GM18868 (cell line): ENCODE results near the gene TBC1D22A.

Experiments used
- ATAC-seq: cut with Tn5 transposase; IDR thresholded peaks from one replicate; pipeline ENCODE4 v1.9.1; 2021; ENCODE audit warnings: mild to moderate bottlenecking, moderate library complexity; ENCODE audit not compliant: unreplicated experiment

TBC1D22A gene

GRCh38 chr22:47036936-47037485, 274.6 kb downstream of the TBC1D22A start:
- ATAC-seq = no peak

DNA sequence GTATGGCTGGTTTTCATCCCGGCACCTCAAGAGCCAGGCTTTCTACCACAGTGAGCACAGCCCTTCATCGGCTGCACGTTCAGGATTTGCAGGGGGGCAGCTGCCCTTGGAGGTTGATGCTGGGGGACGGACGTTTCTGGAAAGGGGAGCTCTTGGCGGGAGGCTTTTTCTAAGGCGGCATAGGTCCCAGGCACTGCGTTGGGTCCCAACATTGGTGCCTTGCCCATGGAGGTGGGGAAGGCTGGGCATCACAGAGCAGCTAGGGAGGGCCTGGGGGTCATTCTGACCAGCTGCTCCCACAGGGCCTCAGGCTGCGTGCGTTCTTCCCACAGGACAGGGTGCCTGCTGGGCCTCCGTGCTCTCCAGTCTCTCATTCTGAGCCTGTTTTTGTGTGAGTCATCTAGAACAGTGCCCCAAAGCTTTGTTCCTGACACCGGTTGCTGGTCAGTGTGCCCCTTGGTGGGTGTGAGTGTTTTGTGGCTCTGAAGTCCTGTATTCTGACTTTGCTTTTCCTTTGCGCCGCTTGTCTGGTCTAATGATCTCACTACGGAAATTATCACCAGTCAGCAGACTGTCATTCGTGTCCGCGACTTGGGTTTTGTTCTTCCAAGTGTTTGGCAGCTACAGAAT, 275.9 kb downstream of the TBC1D22A start:
- no peak for ATAC-seq

DNA sequence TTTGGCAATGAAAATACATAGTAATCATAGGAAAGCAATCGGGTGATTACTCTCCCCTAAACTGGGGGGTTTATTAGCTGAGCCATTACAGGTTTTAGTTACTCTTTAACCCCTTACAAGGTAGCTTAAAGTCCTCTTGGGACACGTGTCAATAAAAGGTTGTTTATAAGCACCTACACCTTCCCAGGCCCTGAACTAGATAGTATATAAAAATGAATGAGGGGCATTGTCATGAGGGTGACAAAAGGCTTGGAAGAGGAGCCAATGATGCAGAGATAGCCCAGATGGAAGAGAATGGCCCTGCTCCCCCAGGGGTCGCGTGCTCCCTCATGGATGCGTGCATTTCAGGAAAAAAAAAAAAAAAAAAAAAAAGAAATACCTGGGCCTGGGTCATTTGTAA, 276.9 kb downstream of the TBC1D22A start:
- no peak for ATAC-seq

GRCh38 chr22:47040486-47041270, 278.2 kb downstream of the TBC1D22A start:
- no peak for ATAC-seq

- no peak for ATAC-seq
Measured at GRCh38 chr22:47041271-47042115, 279.0 kb downstream of the TBC1D22A start.

GRCh38 chr22:47042116-47042825, 279.8 kb downstream of the TBC1D22A start:
- ATAC-seq = no peak

GRCh38 chr22:47042861-47043496, 280.5 kb downstream of the TBC1D22A start:
- ATAC-seq = no peak

DNA sequence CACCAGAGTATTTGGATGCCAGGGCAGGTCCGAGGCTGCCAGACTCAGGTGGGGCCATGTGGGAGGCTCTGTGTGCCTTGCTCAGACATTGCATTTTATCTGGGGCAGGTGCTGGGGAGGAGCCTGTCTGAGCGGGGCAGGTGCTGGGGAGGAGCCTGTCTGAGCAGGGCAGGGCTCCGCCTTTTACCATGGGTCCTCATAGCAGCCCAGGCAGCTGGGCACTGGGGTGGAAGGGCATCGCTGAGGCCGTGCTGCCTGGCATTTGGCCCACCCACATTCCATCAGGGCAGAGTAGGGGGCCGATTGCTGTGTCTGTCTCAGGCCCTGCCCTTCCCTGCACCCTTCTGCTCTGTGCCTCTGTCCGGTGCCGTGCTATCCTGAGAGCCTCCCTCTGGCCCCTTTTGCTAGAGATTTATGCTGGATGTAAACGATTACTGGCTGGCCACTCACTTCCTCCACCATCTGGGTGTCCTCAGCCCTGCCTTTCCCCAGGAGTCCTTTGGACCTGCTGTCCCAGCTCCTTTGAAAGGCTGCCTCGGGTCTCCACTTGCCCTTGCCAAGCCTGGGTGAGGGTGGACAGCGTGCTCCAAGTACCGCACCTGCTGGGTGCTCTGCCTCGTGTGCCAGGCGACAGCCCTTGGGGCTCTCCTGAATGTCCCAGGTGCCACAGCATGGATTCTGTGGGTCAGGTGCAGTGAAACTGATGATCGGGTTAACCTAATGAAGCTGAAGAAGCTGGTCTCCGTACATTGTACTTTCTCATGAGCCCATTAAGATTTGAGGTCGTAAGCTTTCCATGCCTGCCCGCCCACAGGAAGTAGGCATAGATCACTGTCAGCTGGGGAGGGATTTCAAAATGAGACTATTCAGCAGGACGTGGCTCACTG, 281.6 kb downstream of the TBC1D22A start:
- ATAC-seq = no peak

GRCh38 chr22:47044722-47045535, 282.5 kb downstream of the TBC1D22A start:
- no peak for ATAC-seq

GRCh38 chr22:47045691-47046410, 283.4 kb downstream of the TBC1D22A start:
- no peak for ATAC-seq

GRCh38 chr22:47046411-47047065, 284.1 kb downstream of the TBC1D22A start:
- ATAC-seq = no peak

GRCh38 chr22:47047321-47048122, 285.1 kb downstream of the TBC1D22A start:
- no peak for ATAC-seq

- ATAC-seq = no peak
Measured at GRCh38 chr22:47048123-47049077, 285.9 kb downstream of the TBC1D22A start.

GRCh38 chr22:47049078-47049624, 286.7 kb downstream of the TBC1D22A start:
- ATAC-seq = no peak
